ENCODE data around the gene INO80. TPM values are rescaled to one million over a fixed set of nuclear protein-coding genes. Genes with fewer than 3 reads are reported as not detected.

The INO80 gene
- total and polyA plus RNA-seq, 2 donors (not counting 1 experiment from before 2014, with no cell fraction given), result 16.3 to 55.7 TPM

GRCh38 chr15:41104234-41104633, 11.8 kb downstream of the INO80 start:
- no peaks in the 10 kb centered on the region for H3K27me3 Mint-ChIP-seq
- TF ChIP-seq EZH2 (IDR thresholded peaks at IDR 0.05; ENCODE audit: borderline replicate concordance, insufficient read depth, low read depth, low read length, poor library complexity, severe bottlenecking) (no peak), CTCF (IDR thresholded peaks at IDR 0.05) (no peak)
- Histone ChIP-seq H2AFZ (ENCODE audit: insufficient read depth, low read depth, low read length, poor library complexity, severe bottlenecking) (no peak overlapping the region), H3K27ac (ENCODE audit: low read length in 2 of 2) (no peak overlapping the region), H3K9ac (ENCODE audit: low read length) (no peak overlapping the region), H3K4me1 (ENCODE audit: control insufficient read depth in 2 of 2, insufficient read depth in 2 of 2, low read length in 2 of 2) (no peaks in the 10 kb centered on the region), H3K4me2 (replicated peaks; ENCODE audit: low read depth, low read length, poor library complexity, severe bottlenecking) (no peak overlapping the region), H3K4me3 (ENCODE audit: control extremely low read depth in 1 of 5, extremely low read depth in 1 of 5, insufficient read depth in 1 of 5, low read depth in 2 of 5, low read length in 4 of 5) (no peak overlapping the region), H3K36me3 (replicated peaks in 1 of 2; ENCODE audit: control extremely low read depth in 1 of 2, control insufficient read depth in 1 of 2, extremely low read depth in 1 of 2, insufficient read depth in 2 of 2, low read length in 1 of 2) (peaks cover 3 to 6% of the 10 kb centered on the region in 2 experiments), H3K79me2 (ENCODE audit: control insufficient read depth, insufficient read depth, low read length) (peaks cover 97% of the 10 kb centered on the region), H4K20me1 (ENCODE audit: control insufficient read depth, insufficient read depth, low read length, poor library complexity, severe bottlenecking) (peaks cover 55% of the 10 kb centered on the region), H3K9me3 (ENCODE audit: control extremely low read depth in 1 of 3, control insufficient read depth in 2 of 3, insufficient read depth in 1 of 3, low read length in 2 of 3) (no peaks in the 10 kb centered on the region), H3K27me3 (replicated peaks in 1 of 4; ENCODE audit: control extremely low read depth in 1 of 4, control insufficient read depth in 3 of 4, insufficient read depth in 4 of 4, low read length in 3 of 4) (no peaks in the 10 kb centered on the region)
- DNase-seq (no peak), ATAC-seq (ENCODE audit: low read depth) (no peak)
- no peaks in the 10 kb centered on the region for H3K9me3 Mint-ChIP-seq (ENCODE audit: insufficient read depth)
- intact Hi-C loops (cut with micrococcal nuclease), result no loop called here
- H3K4me3 Mint-ChIP-seq, result no peak overlapping the region
- H3K4me1 Mint-ChIP-seq, result peaks cover 27% of the 10 kb centered on the region
- ChIA-PET POLR2A (interaction anchor here (0.5 kb wide), 1 partner anchor 1186 kb away, joined by 5 read pairs; no protein-coding TSS in a partner anchor), CTCF (no interaction called here)
- no CpG with 5 or more reads among the region's 2 CpGs for WGBS (ENCODE audit: insufficient coverage)
- H3K27ac Mint-ChIP-seq, result no peak overlapping the region

GRCh38 chr15:41102854-41103253, 13.2 kb downstream of the INO80 start:
- H3K27ac ChIP-seq (ENCODE audit: low read length in 2 of 2), result no peak overlapping the region
- H3K4me1 ChIP-seq (ENCODE audit: control insufficient read depth in 2 of 2, insufficient read depth in 2 of 2, low read length in 2 of 2), result no peaks in the 10 kb centered on the region
- intact Hi-C loops (cut with micrococcal nuclease), result no loop called here
- peaks cover 3 to 9% of the 10 kb centered on the region in 2 experiments for H3K36me3 ChIP-seq (replicated peaks in 1 of 2; ENCODE audit: control extremely low read depth in 1 of 2, control insufficient read depth in 1 of 2, extremely low read depth in 1 of 2, insufficient read depth in 2 of 2, low read length in 1 of 2)
- peaks cover 22% of the 10 kb centered on the region for H3K4me1 Mint-ChIP-seq
- H3K4me3 ChIP-seq (ENCODE audit: control extremely low read depth in 1 of 5, extremely low read depth in 1 of 5, insufficient read depth in 1 of 5, low read depth in 2 of 5, low read length in 4 of 5), result no peak overlapping the region
- no peak overlapping the region for H2AFZ ChIP-seq (ENCODE audit: insufficient read depth, low read depth, low read length, poor library complexity, severe bottlenecking)
- no peak overlapping the region for H3K4me3 Mint-ChIP-seq
- WGBS (ENCODE audit: insufficient coverage), result 92% methylated on average over 2 of the region's 2 CpGs
- ChIA-PET POLR2A (no interaction called here), CTCF (interaction anchor here (0.8 kb wide), 1 partner anchor 10 kb away, joined by 3 read pairs; no protein-coding TSS in a partner anchor)
- H3K4me2 ChIP-seq (replicated peaks; ENCODE audit: low read depth, low read length, poor library complexity, severe bottlenecking), result no peak overlapping the region
- H3K9me3 Mint-ChIP-seq (ENCODE audit: insufficient read depth), result no peaks in the 10 kb centered on the region
- peaks cover 62% of the 10 kb centered on the region for H4K20me1 ChIP-seq (ENCODE audit: control insufficient read depth, insufficient read depth, low read length, poor library complexity, severe bottlenecking)
- H3K9me3 ChIP-seq (ENCODE audit: control extremely low read depth in 1 of 3, control insufficient read depth in 2 of 3, insufficient read depth in 1 of 3, low read length in 2 of 3), result no peaks in the 10 kb centered on the region
- H3K27ac Mint-ChIP-seq, result peak overlapping the region; percentile 32
- no peak for DNase-seq
- no peaks in the 10 kb centered on the region for H3K27me3 ChIP-seq (replicated peaks in 1 of 4; ENCODE audit: control extremely low read depth in 1 of 4, control insufficient read depth in 3 of 4, insufficient read depth in 4 of 4, low read length in 3 of 4)
- H3K9ac ChIP-seq (ENCODE audit: low read length), result no peak overlapping the region
- H3K27me3 Mint-ChIP-seq, result no peaks in the 10 kb centered on the region
- ATAC-seq (ENCODE audit: low read depth), result no peak
- H3K79me2 ChIP-seq (ENCODE audit: control insufficient read depth, insufficient read depth, low read length), result peaks cover 95% of the 10 kb centered on the region
- TF ChIP-seq EZH2 (IDR thresholded peaks at IDR 0.05; ENCODE audit: borderline replicate concordance, insufficient read depth, low read depth, low read length, poor library complexity, severe bottlenecking) (no peak), CTCF (IDR thresholded peaks at IDR 0.05) (no peak)

Data from B cell (primary cell).